Activated CD4-positive, alpha-beta T cell treated with anti-CD3 and anti-CD28 coated beads, Interleukin-2, amount 50 U/mL, for 16 hours (primary cell): ENCODE measurements around the gene MPDZ.

Experiments
- DNase-seq: peaks from one replicate; pipeline ENCODE4 v3.0.0-alpha.2; 2020

Gene MPDZ

DNA sequence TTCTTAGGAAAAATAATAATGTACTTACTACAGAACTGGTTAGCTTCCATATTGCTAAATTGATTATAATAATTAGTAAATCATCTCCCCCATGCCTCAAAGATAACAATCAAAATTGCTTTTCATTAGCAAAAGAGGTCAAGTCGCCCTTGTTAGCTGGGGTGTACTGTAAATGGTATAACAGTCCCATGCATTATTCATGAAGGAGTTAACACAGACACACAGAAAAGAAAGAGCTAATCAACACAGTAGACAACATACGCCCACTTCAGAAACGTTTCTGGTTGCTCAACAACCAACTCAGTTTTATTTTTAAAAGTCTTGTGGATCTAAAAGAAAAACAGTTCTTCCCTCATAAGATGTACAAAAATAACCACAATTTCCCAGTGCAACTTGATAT is 100.2 kb downstream of the MPDZ start:
- DNase-seq: no peak

- DNase-seq: no peak
Measured at GRCh38 chr9:13175732-13176131, 103.8 kb downstream of the MPDZ start.

- DNase-seq: no peak
Measured at GRCh38 chr9:13174906-13175639, 104.4 kb downstream of the MPDZ start.

- DNase-seq: no peak
Measured at GRCh38 chr9:13173553-13173952, 105.9 kb downstream of the MPDZ start.

DNA sequence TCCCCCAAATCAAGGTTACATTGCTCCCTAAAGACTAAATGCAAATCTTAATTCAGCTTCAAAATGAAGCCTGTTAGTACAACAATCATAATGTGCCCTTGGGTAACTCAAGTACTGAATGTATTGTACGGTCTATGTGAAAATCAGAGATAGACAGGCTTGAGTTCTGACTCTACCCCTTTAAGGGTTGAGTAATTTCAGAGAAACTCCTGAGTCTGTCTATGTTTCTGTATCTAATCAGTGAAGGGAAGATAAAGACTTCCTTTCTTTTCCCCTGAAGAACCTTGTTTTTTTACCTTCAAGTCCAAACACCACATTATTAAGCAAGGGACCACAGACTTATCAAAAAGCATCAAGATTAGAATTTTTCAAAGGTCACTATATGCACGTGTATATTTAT is 108.2 kb downstream of the MPDZ start:
- no peak for DNase-seq

GRCh38 chr9:13166996-13167395 is 112.5 kb downstream of the MPDZ start:
- DNase-seq: no peak

GRCh38 chr9:13165956-13166355 is 113.5 kb downstream of the MPDZ start:
- no peak for DNase-seq

DNA sequence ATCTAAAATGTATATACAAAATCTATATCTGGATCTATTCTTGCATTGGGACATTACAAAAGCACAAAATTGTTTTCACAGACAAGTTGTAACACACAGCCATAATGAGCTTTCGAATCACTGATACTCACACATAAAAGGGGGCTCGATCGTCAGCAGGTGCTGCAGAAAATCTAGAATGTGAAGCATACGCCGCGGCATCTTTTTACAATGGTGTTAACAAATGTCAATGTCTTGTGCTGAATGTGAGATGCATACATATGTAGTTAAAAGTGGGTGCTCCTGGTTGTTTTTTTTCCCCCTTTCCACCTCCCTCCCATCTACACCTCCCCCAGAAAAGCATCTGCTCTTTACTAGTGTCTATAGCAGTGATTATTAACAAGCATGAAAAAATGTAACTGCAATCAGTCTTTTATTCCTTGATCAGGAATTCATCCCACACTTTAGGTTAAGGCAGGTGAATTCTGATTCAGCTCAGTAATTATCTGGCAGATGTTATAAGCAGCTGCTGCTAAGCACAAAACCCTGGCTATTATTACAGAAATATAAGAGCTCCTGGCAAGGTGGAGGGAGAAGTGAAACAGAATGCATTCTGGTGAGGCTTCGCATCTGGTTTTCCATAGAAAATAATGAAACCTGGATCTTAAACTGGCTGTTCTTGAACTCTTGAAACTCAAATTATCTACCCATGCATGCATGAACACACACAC is 114.1 kb downstream of the MPDZ start:
- DNase-seq: no peak

- DNase-seq: no peak
Measured at GRCh38 chr9:13163946-13164345, 115.5 kb downstream of the MPDZ start.

GRCh38 chr9:13163287-13163686 is 116.2 kb downstream of the MPDZ start:
- DNase-seq: no peak

GRCh38 chr9:13160051-13160450 is 119.4 kb downstream of the MPDZ start:
- no peak for DNase-seq

GRCh38 chr9:13158986-13159385 is 120.5 kb downstream of the MPDZ start:
- DNase-seq: no peak

- DNase-seq: no peak
Measured at GRCh38 chr9:13151489-13151888, 128.0 kb downstream of the MPDZ start.

DNA sequence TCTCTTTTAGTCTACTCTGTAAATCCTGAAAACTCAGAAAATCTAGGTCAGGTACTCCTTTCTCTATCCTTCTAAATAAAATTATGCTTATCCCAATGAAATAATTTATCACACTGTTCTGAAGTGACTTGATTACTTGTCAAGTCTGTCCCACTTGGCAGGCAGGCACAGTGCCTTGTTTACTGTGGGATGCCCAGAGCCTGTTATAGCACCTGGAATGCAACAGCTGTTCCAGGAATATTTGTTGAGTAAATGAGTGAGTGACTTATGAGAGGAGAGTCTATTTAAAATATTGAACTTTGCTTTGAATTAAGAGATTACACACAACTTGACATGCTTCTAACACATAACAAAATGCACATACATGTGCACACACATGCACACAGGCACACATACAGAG is 130.0 kb downstream of the MPDZ start:
- no peak for DNase-seq

DNA sequence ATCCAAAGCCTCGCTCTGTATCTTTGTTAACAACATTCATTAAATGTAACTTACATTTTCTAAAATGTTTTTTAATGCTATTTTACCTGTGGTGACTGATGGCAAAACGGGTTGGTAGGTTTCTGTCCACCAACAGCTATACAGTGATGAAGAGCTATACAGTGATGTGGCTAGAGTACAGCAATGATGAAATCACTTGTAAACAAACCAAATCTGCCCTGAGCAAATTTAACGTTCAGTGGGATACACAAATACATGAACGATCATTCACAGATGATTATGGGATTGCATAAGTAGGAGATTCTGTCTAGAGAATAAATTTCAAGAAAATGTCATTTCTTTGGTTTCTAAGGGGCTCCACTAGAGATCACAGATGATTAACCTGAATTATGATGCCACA is 132.7 kb downstream of the MPDZ start:
- no peak for DNase-seq

- DNase-seq: no peak
Measured at GRCh38 chr9:13145340-13145739, 134.2 kb downstream of the MPDZ start.

DNA sequence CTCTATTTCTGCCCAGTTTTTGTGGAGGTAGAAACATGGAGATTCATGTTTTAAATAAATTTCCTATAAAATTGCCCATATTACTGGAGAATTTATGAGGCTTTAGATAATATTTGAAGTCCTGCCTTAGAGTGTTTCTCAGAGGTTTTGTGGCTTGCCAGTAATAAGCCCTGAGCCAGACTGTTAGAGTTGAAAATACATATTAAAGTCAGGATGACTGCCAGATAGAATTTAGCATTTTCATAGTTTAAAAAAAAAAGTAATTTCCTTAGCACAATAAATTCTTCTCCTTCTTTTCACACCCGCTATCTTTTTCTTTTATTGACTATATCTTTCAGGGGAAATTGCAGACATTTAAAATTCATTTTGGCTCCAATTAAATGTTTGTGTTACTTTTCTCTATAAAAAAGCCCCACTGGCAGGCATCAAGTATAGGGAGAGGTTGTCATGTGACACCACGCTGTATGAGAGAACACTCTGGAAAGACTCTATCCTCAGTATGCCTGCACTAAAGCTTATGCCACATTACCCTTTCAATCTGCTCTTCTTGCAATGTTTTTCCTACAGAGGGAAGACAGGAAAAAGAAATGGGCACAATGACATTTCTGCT is 135.2 kb downstream of the MPDZ start:
- DNase-seq: no peak

DNA sequence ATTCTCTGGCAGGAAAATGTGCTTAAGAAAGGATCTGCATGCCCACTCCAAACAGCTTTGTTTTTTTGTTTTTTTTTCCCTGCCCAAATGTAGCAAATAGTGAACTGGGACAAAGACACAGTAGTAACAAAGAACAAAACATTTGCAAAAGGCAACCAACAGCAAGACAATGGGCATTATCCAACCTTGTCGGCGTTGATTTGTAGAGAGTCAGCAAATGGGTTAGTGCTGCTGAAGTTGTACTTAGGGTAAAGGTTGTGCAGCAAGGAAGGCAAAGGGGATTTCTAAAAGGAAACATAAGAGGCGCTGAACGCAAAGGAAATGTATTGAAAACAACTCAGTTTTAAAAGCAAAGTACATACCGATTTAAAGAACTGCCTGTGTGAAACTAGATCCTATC is 136.2 kb downstream of the MPDZ start:
- DNase-seq: no peak

DNA sequence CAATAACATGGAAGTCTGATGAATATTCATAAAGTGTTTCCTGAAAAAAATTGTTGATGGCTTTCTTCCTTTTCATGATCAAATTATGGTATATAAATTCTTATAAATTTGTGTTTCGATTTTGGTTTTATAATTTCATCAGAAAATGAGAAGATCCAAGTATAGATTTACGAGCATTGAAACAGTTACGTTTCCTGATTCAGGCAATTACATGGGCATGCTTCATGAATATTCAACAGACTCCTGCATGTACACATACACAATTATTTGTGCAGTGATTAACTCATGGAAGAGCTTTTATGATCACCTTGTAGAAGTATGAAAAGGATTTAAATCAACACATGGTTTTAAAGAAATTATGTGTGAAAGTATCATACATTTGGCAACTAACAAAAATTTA is 136.7 kb downstream of the MPDZ start:
- no peak for DNase-seq

DNA sequence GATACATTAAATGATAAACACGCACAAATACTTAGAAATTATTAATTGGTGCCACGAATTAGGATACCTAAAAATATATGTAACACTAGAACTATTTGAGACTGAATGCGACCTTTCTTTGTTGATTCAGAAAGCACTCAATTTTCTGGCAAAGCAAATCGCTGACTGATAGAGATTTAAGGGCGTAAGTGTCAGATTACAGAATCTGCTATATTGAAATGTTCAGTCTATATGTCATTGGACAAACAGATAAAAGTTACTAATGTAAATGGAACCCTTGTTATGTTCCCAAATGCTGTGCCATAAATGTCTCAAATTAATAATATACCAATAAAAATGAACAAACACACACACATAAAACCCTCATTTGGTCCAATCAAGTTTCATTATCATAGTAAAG is 137.9 kb downstream of the MPDZ start:
- DNase-seq: no peak

DNA sequence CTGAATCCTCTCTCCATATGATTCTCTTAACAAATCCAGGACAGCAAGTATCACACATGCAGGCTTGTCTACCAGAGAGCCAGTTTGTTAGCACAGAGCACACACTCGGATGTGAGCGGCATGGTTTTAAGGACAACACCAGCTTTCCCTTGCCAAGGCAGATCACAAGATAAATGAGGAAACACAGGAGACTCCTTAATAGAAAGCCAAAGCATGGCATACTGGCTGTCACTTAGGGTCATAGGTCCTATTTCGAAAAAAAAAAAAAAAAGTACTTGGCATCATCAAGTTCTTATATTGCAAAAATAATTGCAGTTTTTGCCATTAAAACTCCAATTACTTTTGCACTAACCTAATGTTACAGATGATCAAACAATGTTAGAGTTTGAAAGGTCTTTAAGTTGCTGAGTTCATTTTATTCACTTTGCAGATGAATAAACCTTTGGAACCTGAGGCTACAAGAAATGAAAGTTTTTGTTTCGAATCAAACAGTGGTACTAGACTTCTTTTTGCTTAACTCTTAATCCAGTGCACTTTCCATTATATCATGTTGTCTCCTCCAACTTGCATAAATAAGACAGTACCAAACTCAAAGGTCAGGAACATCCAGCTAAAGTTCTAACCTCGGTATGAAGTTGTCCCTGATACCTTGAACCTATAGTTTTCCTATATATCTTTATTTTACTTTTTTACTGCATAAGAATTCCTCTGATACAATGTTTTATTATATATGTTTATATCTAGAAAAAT is 138.5 kb downstream of the MPDZ start:
- DNase-seq: no peak

GRCh38 chr9:13139641-13140171 is 139.8 kb downstream of the MPDZ start:
- DNase-seq: no peak

GRCh38 chr9:13137426-13137825 is 142.1 kb downstream of the MPDZ start:
- DNase-seq: no peak
